Small intestine (tissue), 7 donors: ENCODE measurements around the gene UBC. TPM values are rescaled to one million over a fixed set of nuclear protein-coding genes. Genes with fewer than 3 reads are reported as not detected.
"Not testable (repeated sequence)": the region's sequence is repeated elsewhere in the genome, so short reads cannot be mapped to it uniquely, and the experiment has no call there.

Source experiments
- DNase-seq, 2 donors: peaks; one replicate each; pipeline versions ENCODE4 v3.0.0 to v3.0.0-alpha.2; 2013
- FAIRE-seq: peaks from 2 replicates; lab custom pipeline; 2012; peaks lifted over from hg19 to GRCh38; lab: Jason Lieb, UNC
- H3K27ac ChIP-seq, 3 donors: one replicate each; pipeline ENCODE4 v1.5.1; 2013; ENCODE audit warnings: low read length in 2 of 3, mild to moderate bottlenecking in 2 of 3, control low read depth in 1 of 3, inconsistent platforms in 1 of 3, low read depth in 1 of 3, moderate library complexity in 1 of 3
- H3K27me3 ChIP-seq, 3 donors: one replicate each; pipeline ENCODE4 v1.6.1; 2013; ENCODE audit warnings: low read length in 3 of 3, inconsistent platforms in 1 of 3; ENCODE audit not compliant: control insufficient read depth in 3 of 3, insufficient read depth in 3 of 3
- H3K36me3 ChIP-seq, 3 donors: one replicate each; pipeline ENCODE4 v1.6.1; 2013; ENCODE audit warnings: low read length in 3 of 3, inconsistent platforms in 1 of 3, low read depth in 1 of 3, mild to moderate bottlenecking in 1 of 3, moderate library complexity in 1 of 3; ENCODE audit not compliant: control insufficient read depth in 3 of 3, insufficient read depth in 2 of 3
- H3K4me1 ChIP-seq, 3 donors: one replicate each; pipeline ENCODE4 v1.6.1; 2013; ENCODE audit warnings: low read length in 2 of 3, inconsistent platforms in 1 of 3, low read depth in 1 of 3, mild to moderate bottlenecking in 1 of 3, moderate library complexity in 1 of 3; ENCODE audit not compliant: control insufficient read depth in 3 of 3, insufficient read depth in 2 of 3
- H3K4me3 ChIP-seq, 3 donors: one replicate each; pipeline ENCODE4 v1.5.1; 2013; ENCODE audit warnings: low read length in 3 of 3, control low read depth in 1 of 3, inconsistent platforms in 1 of 3, low read depth in 1 of 3, mild to moderate bottlenecking in 1 of 3, moderate library complexity in 1 of 3
- H3K9me3 ChIP-seq, 2 donors: one replicate each; pipeline ENCODE4 v1.6.1; 2013; ENCODE audit warnings: low read depth in 1 of 2, low read length in 1 of 2; ENCODE audit not compliant: control insufficient read depth in 2 of 2, insufficient read depth in 1 of 2
- WGBS, 3 donors: extraction: QIAGEN DNeasy Blood & Tissue Kit; methylation state at CpG; one replicate each; pipeline ENCODE4 v1.1.7; 2013; 5-methylcytosine and 5-hydroxymethylcytosine counted together
- polyA plus RNA-seq, 4 donors: library from polyadenylated mRNA; stranded (reverse) in 3 of 4; unstranded in 1 of 4; fragments of 200-250 nt in 3 of 4; fragments of 120-200 nt in 1 of 4; gene quantifications; one replicate each; pipeline versions ENCODE4 v1.2.1 to v1.2.3, GENCODE V29; 2013
- donor health status: healthy with polysubstance abuse.
- donor health status: control.
- donor health status: control.
- donor health status: Bipolar disorder and iron deficiency.
- donor health status: healthy.

UBC gene
- polyA plus RNA-seq, 4 donors: 704 to 1,948 (median 1,166) TPM

DNA sequence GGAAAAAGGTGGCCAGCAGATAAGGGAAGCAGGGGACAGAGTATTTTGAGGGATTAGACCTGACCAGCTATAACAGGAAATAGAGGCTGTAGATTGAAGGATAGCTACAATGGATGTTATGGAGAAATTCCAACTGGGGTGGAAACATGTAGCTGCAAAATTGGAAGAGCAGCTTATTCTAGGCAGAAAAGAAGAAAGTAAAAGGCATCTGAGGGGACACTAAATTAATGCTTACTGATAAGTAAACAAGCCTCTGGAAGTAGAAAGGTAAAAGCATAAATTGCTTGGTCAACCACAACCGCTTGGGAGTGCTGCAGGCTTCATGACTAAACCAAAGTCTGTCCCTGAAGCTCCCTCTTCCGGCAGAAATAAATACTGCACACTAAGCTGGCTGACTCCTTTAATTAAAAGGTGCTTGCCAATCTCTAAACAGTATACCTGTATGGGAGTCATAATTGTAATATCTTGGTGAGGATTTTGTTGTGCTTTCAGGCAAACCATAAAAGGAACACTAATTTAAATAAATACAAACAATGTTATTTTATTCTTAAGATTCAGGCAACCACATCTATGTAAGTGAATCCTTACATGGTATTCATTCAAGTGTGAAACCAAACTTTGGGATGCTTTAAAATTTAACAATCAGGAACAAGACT is 7.7 kb downstream of the UBC start:
- no peak for FAIRE-seq
- Histone ChIP-seq H3K27me3 (no peaks in the 10 kb centered on the region), H3K36me3 (peaks cover 6 to 8% (median 7%) of the 10 kb centered on the region in 3 donors), H3K4me3 (no peak overlapping the region), H3K4me1 (peaks cover 3 to 33% (median 6%) of the 10 kb centered on the region in 3 donors), H3K27ac (peak overlapping the region in 1 of 3 donors; percentile 11), H3K9me3 (no peaks in the 10 kb centered on the region)
- 0 to 1% (median 0%) methylated on average over 2 of the region's 2 CpGs for WGBS, 3 donors
- DNase-seq: peak; percentile 96 to 97

DNA sequence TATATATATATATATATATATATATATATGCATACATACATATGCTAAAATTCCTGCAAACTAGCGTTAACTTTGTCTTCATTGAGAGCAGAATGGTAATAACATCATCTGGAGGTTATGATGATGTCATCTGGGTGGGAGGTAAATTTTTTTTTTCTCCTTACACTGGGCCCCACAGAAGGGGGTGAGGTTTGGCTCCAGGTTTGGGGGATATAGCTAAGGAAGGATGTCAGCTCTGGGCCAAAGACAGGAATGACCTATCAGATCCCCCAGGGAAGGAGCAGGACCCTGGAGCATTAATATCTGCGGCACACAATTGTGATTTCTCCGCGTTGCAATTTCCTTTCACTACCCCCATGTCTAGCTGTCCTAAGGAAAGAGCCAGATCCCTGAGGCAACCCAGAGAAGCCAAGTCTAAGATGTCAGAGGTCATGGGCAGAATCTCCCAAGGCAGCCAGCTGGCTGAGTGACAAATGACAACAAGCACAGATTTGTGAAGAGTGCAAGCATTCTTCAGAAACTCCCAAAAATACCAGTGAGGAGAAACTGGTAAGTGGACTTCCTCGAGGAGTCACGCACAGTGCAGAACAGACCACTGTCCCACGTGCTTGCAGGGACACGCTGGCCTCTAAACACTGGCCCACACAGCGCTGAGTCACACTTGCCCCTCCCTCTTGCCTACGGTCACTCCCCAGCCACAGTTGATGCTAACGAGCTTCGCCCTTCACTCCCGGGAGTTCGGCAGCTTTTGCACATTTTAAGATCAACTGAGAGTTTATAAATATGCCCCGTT is 9.9 kb downstream of the UBC start:
- peak overlapping the region; percentile 54 to 88 (median 57) for H3K27ac ChIP-seq
- no peak overlapping the region for H3K4me3 ChIP-seq
- DNase-seq (peak; percentile 81 to 89), FAIRE-seq (no peak)
- peaks cover 0 to 39% (median 3%) of the 10 kb centered on the region in 3 donors for H3K4me1 ChIP-seq
- no peaks in the 10 kb centered on the region for H3K9me3 ChIP-seq
- H3K27me3 ChIP-seq: no peaks in the 10 kb centered on the region
- H3K36me3 ChIP-seq: no peaks in the 10 kb centered on the region
- WGBS, 3 donors: 22 to 30% (median 27%) methylated on average over 15 of the region's 15 CpGs

DNA sequence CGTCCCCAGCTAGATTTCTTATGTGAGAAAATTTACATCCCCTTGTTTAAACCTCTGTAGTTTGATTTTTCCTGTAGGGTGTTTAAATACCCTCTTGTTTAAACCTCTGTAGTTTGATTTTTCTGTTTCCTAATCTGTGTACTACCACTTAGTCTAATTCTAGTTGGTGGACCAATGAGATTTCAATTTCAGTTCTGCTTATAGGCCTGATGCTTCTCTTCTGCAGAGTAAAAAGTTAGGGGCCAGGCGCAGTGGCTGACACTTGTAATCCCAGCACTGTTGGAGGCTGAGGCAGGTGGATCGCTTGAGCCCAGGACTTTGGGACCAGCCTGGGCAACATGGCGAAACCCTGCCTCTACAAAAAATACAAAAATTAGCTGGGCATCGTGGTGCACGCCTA is 11.5 kb downstream of the UBC start:
- no peak for FAIRE-seq
- no peaks in the 10 kb centered on the region for H3K36me3 ChIP-seq
- H3K9me3 ChIP-seq: no peaks in the 10 kb centered on the region
- DNase-seq: no peak
- H3K4me1 ChIP-seq: peaks cover 0 to 47% (median 7%) of the 10 kb centered on the region in 3 donors
- no peak overlapping the region for H3K27ac ChIP-seq
- WGBS, 3 donors: 91 to 96% (median 95%) methylated on average over 6 of the region's 6 CpGs
- no peak overlapping the region for H3K4me3 ChIP-seq
- H3K27me3 ChIP-seq: no peaks in the 10 kb centered on the region

DNA sequence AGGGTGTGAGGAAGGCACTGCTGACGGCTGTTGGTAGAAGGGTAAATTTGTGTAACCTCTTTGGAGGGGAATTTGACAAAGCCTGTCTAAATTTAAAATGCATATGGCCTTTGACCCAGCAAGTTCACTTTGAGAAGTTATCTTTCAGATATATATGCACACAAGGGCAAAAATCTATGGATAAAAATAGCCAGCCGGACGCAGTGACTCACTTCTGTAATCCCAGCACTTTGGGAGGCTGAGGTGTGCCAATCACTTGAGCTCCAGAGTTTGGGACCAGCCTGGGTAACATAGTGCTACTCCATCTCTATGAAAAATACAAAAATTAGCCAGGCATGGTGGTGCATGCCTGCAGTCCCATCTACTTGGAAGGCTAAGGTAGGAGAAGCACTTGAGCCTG is 13.4 kb downstream of the UBC start:
- FAIRE-seq: no peak
- Histone ChIP-seq H3K27ac (peak overlapping the region in 1 of 3 donors; percentile 40), H3K9me3 (peaks cover 0 to 4% of the 10 kb centered on the region in 2 donors), H3K27me3 (no peaks in the 10 kb centered on the region), H3K36me3 (no peaks in the 10 kb centered on the region), H3K4me1 (peaks cover 0 to 41% (median 7%) of the 10 kb centered on the region in 3 donors), H3K4me3 (no peak overlapping the region)
- DNase-seq: peak; percentile 28 to 44
- 27 to 56% (median 43%) methylated on average over 3 of the region's 3 CpGs for WGBS, 3 donors

DNA sequence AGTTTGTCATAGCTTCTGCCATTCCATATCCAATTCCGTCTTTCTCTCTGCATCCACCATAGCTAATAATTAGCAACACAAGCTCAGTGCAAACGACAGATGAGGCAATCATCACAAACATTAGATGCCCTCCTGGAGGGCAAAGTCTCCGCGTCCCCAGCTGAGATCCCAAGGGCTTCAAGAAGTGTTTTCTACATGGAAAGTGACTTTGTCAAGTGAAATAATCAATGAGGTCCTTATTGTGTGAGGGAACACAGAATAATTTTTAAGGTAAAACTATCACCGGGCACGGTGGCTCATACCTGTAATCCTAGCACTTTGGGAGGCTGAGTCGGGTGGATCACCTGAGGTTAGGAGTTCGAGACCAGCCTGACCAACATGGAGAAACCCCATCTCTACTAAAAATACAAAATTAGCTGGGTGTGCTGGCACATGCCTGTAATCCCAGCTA is 14.1 kb downstream of the UBC start:
- not testable (repeated sequence) for FAIRE-seq, H3K27me3 ChIP-seq, H3K36me3 ChIP-seq, H3K4me3 ChIP-seq, H3K9me3 ChIP-seq
- peak overlapping the region in 1 of 3 donors; percentile 82 for H3K27ac ChIP-seq
- WGBS, 3 donors: 38 to 71% (median 49%) methylated on average over 8 of the region's 8 CpGs
- peak; percentile 80 to 92 for DNase-seq
- peaks cover 0 to 39% (median 7%) of the 10 kb centered on the region in 3 donors for H3K4me1 ChIP-seq

DNA sequence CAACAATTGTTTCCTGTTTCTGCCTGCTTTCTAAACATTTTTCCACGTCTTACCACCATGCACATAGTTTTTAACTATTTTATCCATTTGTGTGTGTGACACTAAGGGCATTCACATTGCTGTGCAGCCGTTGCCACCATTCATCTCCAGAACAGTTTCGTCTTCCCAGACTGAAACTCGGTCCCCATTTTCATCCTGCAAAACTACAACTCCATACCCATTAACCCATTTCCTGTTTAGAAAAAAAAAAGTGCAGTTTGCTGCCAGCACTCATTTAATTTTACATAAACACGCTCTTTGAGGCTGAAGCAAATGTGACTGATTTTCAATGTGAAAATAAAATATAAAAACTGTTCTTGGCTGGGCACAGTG is 15.5 kb downstream of the UBC start:
- WGBS, 3 donors: 39 to 67% (median 54%) methylated on average over 5 of the region's 5 CpGs
- no peaks in the 10 kb centered on the region for H3K27me3 ChIP-seq
- peaks cover 0 to 30% (median 4%) of the 10 kb centered on the region in 3 donors for H3K4me1 ChIP-seq
- DNase-seq (no peak), FAIRE-seq (no peak)
- no peak overlapping the region for H3K4me3 ChIP-seq
- no peaks in the 10 kb centered on the region for H3K36me3 ChIP-seq
- no peak overlapping the region for H3K27ac ChIP-seq
- peaks cover 0 to 7% of the 10 kb centered on the region in 2 donors for H3K9me3 ChIP-seq

DNA sequence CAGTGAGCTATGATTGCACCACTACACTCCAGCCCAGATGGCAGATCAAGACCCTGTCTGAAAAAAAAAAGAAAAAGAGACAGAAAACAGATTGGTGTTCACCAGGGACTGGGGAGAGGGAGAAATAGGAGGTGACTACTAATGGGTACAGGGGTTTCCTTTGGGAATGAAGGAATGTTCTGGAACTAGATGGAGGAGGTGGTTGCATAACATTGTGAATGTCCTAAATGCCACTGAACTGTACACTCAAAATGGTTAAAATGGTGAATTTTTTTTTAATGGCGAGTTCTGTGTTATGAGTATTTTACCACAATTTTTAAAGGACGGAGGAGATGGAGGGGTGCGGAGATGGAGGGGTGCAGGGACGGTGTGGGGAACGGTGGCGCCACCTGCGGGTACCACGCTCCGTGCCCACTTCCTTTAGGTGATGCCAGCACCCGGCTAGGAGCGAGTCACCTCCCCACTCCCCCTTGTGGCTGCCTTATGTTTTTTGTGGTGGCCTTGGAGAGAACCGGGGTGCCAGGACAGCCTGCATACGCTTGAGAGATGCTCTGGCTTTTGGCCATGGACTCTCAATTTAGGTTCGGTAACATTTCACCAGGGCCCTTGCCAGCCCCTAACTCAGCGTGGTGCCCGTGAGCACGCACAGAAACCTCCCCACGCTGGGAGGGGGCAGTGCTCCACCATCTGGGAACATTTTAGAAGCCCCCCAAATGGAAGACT is 16.1 kb downstream of the UBC start:
- peak; percentile 69 to 75 for DNase-seq
- Histone ChIP-seq H3K27ac (no peak overlapping the region), H3K4me3 (no peak overlapping the region), H3K9me3 (peaks cover 0 to 7% of the 10 kb centered on the region in 2 donors), H3K4me1 (peaks cover 0 to 30% (median 4%) of the 10 kb centered on the region in 3 donors), H3K27me3 (no peaks in the 10 kb centered on the region), H3K36me3 (no peaks in the 10 kb centered on the region)
- 14 to 35% (median 25%) methylated on average over 18 of the region's 18 CpGs for WGBS, 3 donors
- no peak for FAIRE-seq

DNA sequence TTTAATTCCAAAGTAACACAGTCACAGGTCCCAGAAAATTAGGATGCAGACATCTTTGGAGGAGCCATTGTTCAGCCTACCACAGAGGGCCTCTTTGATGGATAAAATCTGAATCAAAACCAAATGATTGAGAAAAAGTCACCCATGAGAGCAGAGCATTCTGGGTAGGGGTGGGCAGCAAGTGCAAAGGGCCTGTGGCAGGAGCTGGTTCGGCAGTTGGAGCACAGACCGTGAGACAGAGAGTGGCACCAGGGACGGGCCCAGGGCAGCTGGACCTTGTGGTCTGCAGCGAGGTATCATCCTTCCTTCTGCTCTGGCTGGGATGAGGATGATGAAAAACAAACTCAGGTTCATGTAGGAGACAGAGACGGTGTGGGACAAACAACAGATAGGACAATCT is 18.0 kb downstream of the UBC start:
- Histone ChIP-seq H3K36me3 (no peaks in the 10 kb centered on the region), H3K27me3 (no peaks in the 10 kb centered on the region), H3K4me3 (no peak overlapping the region), H3K4me1 (peaks cover 0 to 24% (median 4%) of the 10 kb centered on the region in 3 donors), H3K9me3 (peaks cover 0 to 7% of the 10 kb centered on the region in 2 donors), H3K27ac (no peak overlapping the region)
- 85 to 94% (median 89%) methylated on average over 5 of the region's 5 CpGs for WGBS, 3 donors
- no peak for FAIRE-seq
- DNase-seq: no peak
